PC-9 (cell line): ENCODE results near the gene TAS1R2. TPM values are rescaled to one million over a fixed set of nuclear protein-coding genes. Genes with fewer than 3 reads are reported as not detected.

Experiments
- BruUV-seq: library from RNA; stranded (reverse); fragments of 400-500 nt; replicated peaks from 2 replicates; lab custom pipeline; 2021; lab: Mats Ljungman, UMichigan
- CTCF ChIA-PET: fragments of 300-600 bp; sonication (Branson Sonifier 250); formaldehyde crosslinking; loops from one replicate; lab custom pipeline; 2022; ENCODE audit warnings: antibody characterized with exemption; lab: Charles Lee
- POLR2A ChIA-PET: fragments of 300-600 bp; sonication (Branson Sonifier 250); formaldehyde crosslinking; loops from one replicate; lab custom pipeline; 2022; ENCODE audit warnings: antibody characterized with exemption; ENCODE audit not compliant: unreplicated experiment; lab: Charles Lee
- DNase-seq, 2 experiments: peaks; one replicate each; pipeline versions ENCODE4 v3.0.0 to v3.0.0-alpha.2; 2015 to 2022; ENCODE audit warnings: mixed read lengths in 1 of 2
- H2AFZ ChIP-seq: fragments of 200-600 bp; sonication (generic); 2 replicates; pipeline ENCODE4 v1.8.1; 2017; ENCODE audit warnings: antibody characterized with exemption
- H3F3A ChIP-seq: fragments of 200-600 bp; sonication (generic); 2 replicates; pipeline ENCODE4 v1.8.1; 2017; ENCODE audit warnings: antibody characterized with exemption, mild to moderate bottlenecking, low read depth; ENCODE audit not compliant: insufficient read depth
- H3K27ac ChIP-seq: fragments of 200-600 bp; sonication (generic); 2 replicates; pipeline ENCODE4 v1.6.1; 2016; ENCODE audit warnings: mixed run types
- H3K27me3 ChIP-seq: fragments of 200-600 bp; sonication (generic); 2 replicates; pipeline ENCODE4 v1.6.1; 2016; ENCODE audit warnings: low read depth, mixed run types; ENCODE audit not compliant: insufficient read depth
- H3K36me3 ChIP-seq: fragments of 200-600 bp; sonication (generic); 2 replicates; pipeline ENCODE4 v1.6.1; 2016; ENCODE audit warnings: low read depth, mixed run types
- H3K4me1 ChIP-seq: fragments of 200-600 bp; sonication (generic); replicated peaks from 2 replicates; pipeline ENCODE4 v1.6.1; 2016; ENCODE audit warnings: mixed run types; ENCODE audit not compliant: insufficient read depth
- H3K4me2 ChIP-seq: fragments of 200-600 bp; sonication (generic); 2 replicates; pipeline ENCODE4 v1.6.1; 2017; ENCODE audit warnings: mixed run types
- H3K4me3 ChIP-seq: fragments of 200-600 bp; sonication (generic); 2 replicates; pipeline ENCODE4 v1.6.1; 2016; ENCODE audit warnings: mixed run types
- H3K79me2 ChIP-seq: fragments of 200-600 bp; sonication (generic); 2 replicates; pipeline ENCODE4 v1.6.1; 2017; ENCODE audit warnings: low read depth, mixed run types
- H3K9me2 ChIP-seq: fragments of 200-600 bp; sonication (generic); 2 replicates; pipeline ENCODE4 v1.8.1; 2017; ENCODE audit warnings: mild to moderate bottlenecking; ENCODE audit not compliant: insufficient read depth
- H3K9me3 ChIP-seq: fragments of 200-600 bp; sonication (generic); 2 replicates; pipeline ENCODE4 v1.8.1; 2016; ENCODE audit warnings: low read depth; ENCODE audit not compliant: insufficient read depth
- H4K20me1 ChIP-seq: fragments of 200-600 bp; sonication (generic); 2 replicates; pipeline ENCODE4 v1.8.1; 2017; ENCODE audit not compliant: insufficient read depth
- EZH2 ChIP-seq: fragments of 200-600 bp; sonication (generic); IDR thresholded peaks from 2 replicates; pipeline ENCODE4 v1.8.0; 2017; ENCODE audit warnings: antibody characterized with exemption, low read depth
- intact Hi-C: fragments of 100-400 bp; cut with micrococcal nuclease; formaldehyde crosslinking; loops from one replicate; pipeline ENCODE4 v1.10.0; 2022; ENCODE audit not compliant: unreplicated experiment
- total RNA-seq: library from RNA; stranded (reverse); gene quantifications from 2 replicates; pipeline ENCODE4 v1.2.3, GENCODE V29; 2021
- TF ChIP-seq, protein P1 (sequence below): fragments of 200-600 bp; sonication (generic); conservative IDR thresholded peaks from 2 replicates; pipeline ENCODE4 v1.6.1; 2017; ENCODE audit warnings: mixed run types, antibody characterized with exemption, mild to moderate bottlenecking, moderate library complexity

Gene TAS1R2
- total RNA-seq, 1 experiment from 2014 or later, result not detected

GRCh38 chr1:18794561-18794960 lies 64.9 kb downstream of the TAS1R2 start:
- Histone ChIP-seq H3K27ac (no peak overlapping the region), H3K4me3 (no peak overlapping the region), H3K4me1 (no peaks in the 10 kb centered on the region), H3K36me3 (no peaks in the 10 kb centered on the region), H2AFZ (no peak overlapping the region), H3K79me2 (no peaks in the 10 kb centered on the region), H3K27me3 (peaks cover 49% of the 10 kb centered on the region), H3K9me2 (no peaks in the 10 kb centered on the region), H3K4me2 (no peak overlapping the region), H3F3A (no peaks in the 10 kb centered on the region), H3K9me3 (no peaks in the 10 kb centered on the region), H4K20me1 (no peaks in the 10 kb centered on the region)
- BruUV-seq, result no TSS peak
- POLR2A ChIA-PET, result no interaction called here
- DNase-seq, result no peak
- CTCF ChIA-PET, result no interaction called here
- intact Hi-C loops, result no loop called here
- TF ChIP-seq, protein P1, sequence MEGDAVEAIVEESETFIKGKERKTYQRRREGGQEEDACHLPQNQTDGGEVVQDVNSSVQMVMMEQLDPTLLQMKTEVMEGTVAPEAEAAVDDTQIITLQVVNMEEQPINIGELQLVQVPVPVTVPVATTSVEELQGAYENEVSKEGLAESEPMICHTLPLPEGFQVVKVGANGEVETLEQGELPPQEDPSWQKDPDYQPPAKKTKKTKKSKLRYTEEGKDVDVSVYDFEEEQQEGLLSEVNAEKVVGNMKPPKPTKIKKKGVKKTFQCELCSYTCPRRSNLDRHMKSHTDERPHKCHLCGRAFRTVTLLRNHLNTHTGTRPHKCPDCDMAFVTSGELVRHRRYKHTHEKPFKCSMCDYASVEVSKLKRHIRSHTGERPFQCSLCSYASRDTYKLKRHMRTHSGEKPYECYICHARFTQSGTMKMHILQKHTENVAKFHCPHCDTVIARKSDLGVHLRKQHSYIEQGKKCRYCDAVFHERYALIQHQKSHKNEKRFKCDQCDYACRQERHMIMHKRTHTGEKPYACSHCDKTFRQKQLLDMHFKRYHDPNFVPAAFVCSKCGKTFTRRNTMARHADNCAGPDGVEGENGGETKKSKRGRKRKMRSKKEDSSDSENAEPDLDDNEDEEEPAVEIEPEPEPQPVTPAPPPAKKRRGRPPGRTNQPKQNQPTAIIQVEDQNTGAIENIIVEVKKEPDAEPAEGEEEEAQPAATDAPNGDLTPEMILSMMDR, result no peak; the same call in 1 of the 2 replicates
- TF ChIP-seq EZH2, result no peak

GRCh38 chr1:18794051-18794450 lies 65.4 kb downstream of the TAS1R2 start:
- no peak for DNase-seq
- no peaks in the 10 kb centered on the region for H3K36me3 ChIP-seq
- H3K27ac ChIP-seq, result no peak overlapping the region
- BruUV-seq, result no TSS peak
- no peaks in the 10 kb centered on the region for H3K4me1 ChIP-seq
- no peak overlapping the region for H3K4me2 ChIP-seq
- TF ChIP-seq, protein P1, result no peak
- no peak for TF ChIP-seq EZH2
- H4K20me1 ChIP-seq, result no peaks in the 10 kb centered on the region
- ChIA-PET POLR2A (no interaction called here), CTCF (no interaction called here)
- H3K9me3 ChIP-seq, result no peaks in the 10 kb centered on the region
- no peaks in the 10 kb centered on the region for H3K79me2 ChIP-seq
- peaks cover 54% of the 10 kb centered on the region for H3K27me3 ChIP-seq
- no peaks in the 10 kb centered on the region for H3K9me2 ChIP-seq
- intact Hi-C loops, result no loop called here
- no peak overlapping the region for H3K4me3 ChIP-seq
- no peak overlapping the region for H2AFZ ChIP-seq
- H3F3A ChIP-seq, result no peaks in the 10 kb centered on the region

DNA sequence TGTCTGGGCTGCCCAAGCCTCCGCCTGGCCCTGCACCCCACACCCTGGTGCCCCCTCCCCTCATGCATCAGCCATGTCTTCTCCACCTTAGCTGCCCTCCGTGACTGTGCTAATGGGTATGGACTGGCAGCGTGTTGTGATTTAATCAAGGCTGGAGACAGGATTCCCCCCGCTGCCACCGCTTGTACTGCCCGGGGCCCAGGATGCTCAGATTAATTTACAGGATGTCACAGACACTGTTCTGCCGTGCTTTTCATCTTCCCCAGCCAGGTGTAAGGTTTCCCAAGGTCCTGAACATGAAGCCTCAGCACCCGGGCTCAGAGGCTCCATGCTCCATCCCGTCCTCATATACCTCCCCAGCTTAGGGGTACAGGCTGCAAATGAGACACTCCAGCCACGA lies 66.3 kb downstream of the TAS1R2 start:
- POLR2A ChIA-PET, result interaction anchor here (0.6 kb wide), 1 partner anchor 325 kb away, joined by 4 read pairs; no protein-coding TSS in a partner anchor
- no peaks in the 10 kb centered on the region for H4K20me1 ChIP-seq
- no peak overlapping the region for H3K4me3 ChIP-seq
- H3K4me1 ChIP-seq, result no peaks in the 10 kb centered on the region
- H3F3A ChIP-seq, result no peaks in the 10 kb centered on the region
- intact Hi-C loops, result no loop called here
- no peak for TF ChIP-seq EZH2
- TF ChIP-seq, protein P1, result no peak
- H3K4me2 ChIP-seq, result no peak overlapping the region
- no peaks in the 10 kb centered on the region for H3K9me2 ChIP-seq
- no peak overlapping the region for H3K27ac ChIP-seq
- H3K79me2 ChIP-seq, result no peaks in the 10 kb centered on the region
- H3K27me3 ChIP-seq, result peaks cover 62% of the 10 kb centered on the region
- H3K36me3 ChIP-seq, result no peaks in the 10 kb centered on the region
- no peaks in the 10 kb centered on the region for H3K9me3 ChIP-seq
- no peak for DNase-seq
- BruUV-seq, result no TSS peak
- H2AFZ ChIP-seq, result no peak overlapping the region
- CTCF ChIA-PET, result interaction anchor here (0.6 kb wide), 1 partner anchor 206 kb away, joined by 3 read pairs; no protein-coding TSS in a partner anchor
